T-helper 1 cell treated with Interleukin-12 subunit alpha and Interleukin-12 subunit beta and Interleukin-4 antibody, amounts not matched to agents 30 ng/mL and 1 ng/mL, for 36 hours (primary cell): Measurements from ENCODE around the gene CNOT10. TPM values are rescaled to one million over a fixed set of nuclear protein-coding genes. Genes with fewer than 3 reads are reported as not detected.
"Not testable (repeated sequence)": the region's sequence is repeated elsewhere in the genome, so short reads cannot be mapped to it uniquely, and the experiment has no call there.

Experiments used
- intact Hi-C: fragments of 100-400 bp; cut with micrococcal nuclease; formaldehyde crosslinking; loops from one replicate; pipeline ENCODE4 v1.15.1; 2024
- total RNA-seq: library from RNA; stranded (reverse); gene quantifications from 2 replicates; pipeline ENCODE4 v1.2.3, GENCODE V29; 2022

Gene CNOT10
- 49.0 and 50.5 TPM in 2 replicates for total RNA-seq

DNA sequence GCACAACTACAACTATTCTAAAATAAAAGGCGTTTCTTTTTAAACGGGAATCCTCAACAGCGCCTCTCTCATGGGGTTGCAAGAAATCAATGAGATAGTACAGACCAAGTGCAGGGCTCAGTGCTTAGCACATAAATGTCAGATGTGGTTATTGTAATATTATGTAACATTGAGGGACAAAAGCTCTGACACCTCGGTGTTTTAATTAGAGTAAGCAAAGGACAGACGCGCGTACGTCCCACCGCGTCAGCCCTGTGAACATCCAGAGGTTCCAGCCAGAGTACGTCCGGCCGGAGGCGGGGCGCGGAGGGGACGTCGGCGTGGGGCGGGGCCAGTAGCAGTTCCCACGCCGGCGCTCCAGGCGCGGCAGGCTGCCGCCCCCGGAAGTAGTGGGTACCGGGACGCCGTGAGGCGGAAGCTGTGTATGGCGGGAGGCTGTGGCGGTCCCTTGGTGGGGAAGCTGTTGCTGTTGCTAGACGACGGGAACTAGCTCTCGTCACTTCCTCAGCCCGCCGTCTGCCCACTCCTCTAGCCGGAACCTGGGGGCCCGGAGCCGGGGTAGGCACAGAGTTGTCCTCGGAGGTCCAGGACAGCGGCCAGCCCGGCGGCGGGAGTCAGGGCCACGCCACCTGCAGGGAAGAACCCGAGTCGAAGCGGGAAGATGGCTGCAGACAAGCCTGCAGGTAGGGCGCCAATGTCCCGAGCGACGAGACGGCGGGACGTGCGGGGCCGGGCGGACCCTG is at the start of gene CNOT10:
Gene CNOT10, plus strand, starts transcription at position 389 of the 743 bp plus-strand sequence. Its CDS starts 273 bp downstream, at position 662.
- intact Hi-C loops, result loop anchor here (1.0 to 10.0 kb wide), 22 partner anchors 22 to 1153 kb away; partner anchors contain the start of genes CLASP2, CMTM6, CMTM8 and CRTAP

DNA sequence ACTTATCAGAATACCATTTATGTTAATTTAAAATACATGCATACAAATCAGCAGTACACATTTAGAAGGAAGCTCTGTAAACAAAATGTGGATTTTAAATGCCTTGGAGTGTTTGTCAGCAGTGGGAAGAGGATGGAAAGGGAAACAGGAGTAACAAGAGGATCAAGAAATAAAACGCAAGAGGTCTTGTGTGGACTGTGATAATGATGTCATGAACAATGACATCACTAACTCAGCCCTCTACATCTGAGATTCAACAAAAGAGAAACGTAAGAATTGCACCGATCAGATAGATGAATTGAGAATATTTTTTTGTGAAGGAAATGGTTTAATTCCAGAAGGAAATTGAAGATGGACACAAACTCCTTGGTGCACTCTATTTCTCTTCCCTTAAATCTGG is 44.0 kb upstream of the CNOT10 start:
- intact Hi-C loops, result no loop called here

- intact Hi-C loops, result no loop called here
Observed at GRCh38 chr3:32641356-32641755, 43.6 kb upstream of the CNOT10 start.

- intact Hi-C loops, result no loop called here
Observed at GRCh38 chr3:32643354-32643753, 41.6 kb upstream of the CNOT10 start.

DNA sequence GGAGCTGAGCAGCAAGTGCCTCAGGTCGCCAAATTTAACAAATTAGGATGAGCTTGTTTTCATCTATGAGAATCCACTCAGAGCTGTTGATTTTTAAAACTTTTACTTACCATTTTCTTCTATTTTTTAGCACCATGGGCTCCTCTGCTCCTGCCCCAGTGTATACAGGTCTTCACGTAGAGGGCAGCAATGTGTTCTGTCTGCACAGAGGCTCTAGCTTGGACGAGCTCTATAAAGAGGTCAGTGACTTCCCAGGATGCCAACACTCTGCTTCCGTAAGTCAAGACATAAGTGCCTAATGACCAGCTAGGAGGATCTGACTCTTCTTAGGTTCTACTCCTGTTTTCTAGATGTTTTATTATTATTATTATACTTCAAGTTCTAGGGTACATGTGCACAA is 41.2 kb upstream of the CNOT10 start:
- intact Hi-C loops, result no loop called here

GRCh38 chr3:32644380-32644779 is 40.6 kb upstream of the CNOT10 start:
- intact Hi-C loops, result no loop called here

DNA sequence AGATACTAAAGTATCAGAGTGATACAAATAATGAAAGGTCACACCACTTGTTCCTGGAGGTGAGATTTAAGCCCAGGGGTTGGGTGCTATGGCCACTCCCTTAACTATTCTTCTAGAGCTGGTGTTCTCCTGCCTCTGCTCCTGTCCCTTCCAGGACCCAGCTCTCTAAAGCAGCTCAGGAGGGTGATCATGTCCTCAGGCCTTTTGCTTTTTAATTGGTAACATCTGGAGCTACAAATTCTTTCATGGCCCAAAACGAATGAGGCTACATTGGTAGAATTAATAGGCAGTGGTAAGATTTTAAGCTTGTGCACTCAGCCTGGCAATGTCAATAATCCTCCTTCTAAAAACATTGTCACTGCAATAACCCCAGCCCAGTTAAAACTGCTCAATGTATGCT is 38.2 kb upstream of the CNOT10 start:
- intact Hi-C loops, result no loop called here

DNA sequence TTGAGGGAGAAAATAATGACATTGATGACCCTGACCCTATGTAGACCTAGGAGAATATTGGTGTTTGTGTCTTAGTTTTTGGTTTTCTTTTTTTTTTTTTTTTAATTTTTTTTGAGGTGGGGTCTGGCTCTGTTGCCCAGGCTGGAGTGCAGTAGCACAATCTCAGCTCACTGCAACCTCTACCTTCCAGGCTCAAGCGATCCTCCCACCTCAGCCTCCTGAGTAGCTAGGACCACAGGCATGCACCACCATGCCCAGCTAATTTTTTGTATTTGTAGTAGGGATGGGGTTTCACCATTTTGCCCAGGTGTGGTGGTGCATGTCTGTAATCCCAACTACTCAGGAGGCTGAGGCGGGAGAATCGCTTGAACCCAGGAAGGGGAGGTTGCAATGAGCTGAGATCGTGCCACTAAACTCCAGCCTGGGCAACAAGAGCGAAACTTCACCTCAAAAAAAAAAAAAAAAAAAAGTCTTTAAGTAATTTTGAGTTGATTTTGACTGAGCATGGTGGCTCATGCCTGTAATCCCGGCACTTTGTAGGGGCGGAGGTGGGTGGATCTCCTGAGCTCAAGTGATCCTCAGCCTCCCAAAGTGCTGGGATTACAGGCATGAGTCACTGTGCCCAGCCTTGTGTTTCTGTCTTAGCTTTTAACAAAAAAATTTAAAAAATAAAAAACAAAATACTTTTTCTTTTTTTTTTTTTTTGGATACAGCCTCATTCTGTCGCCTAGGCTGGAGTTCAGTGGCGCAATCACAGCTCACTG is 32.5 kb upstream of the CNOT10 start:
- intact Hi-C loops, result not testable (repeated sequence)

DNA sequence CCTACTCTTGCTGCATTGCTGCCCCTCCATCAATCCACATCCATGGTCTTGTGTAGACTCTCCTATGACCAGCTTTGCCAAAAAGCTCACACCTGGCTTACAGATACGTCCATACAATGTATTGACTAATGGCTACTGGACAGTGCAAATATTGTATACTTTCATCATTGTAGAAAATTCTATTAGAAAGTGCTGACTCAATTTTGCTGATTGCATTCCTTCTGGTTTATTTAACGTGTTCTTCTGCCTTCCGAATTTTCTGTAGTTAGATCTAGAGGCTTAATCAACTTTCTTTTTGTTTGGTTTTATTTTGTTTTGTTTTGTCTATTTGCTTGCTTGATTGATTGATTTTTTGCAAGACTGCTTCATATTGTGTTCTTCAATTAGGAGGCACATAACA is 29.8 kb upstream of the CNOT10 start:
- intact Hi-C loops, result no loop called here

DNA sequence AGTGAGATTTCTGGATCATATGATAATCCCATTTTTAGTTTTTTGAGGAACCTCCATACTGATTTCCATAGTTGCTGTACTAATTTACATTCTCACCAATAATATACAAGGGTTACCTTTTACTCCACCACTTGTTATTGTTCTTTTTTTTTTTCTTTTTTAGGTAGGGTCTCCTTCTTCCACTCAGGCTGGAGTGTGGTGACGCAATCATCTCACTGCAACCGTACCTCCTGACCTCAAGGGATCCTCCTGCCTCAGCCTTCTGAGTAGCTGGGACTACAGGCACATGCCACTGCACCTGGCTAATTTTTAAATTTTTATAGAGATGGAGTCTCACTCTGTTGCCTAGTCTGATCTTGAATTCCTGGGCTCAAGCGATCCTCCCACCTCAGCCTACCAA is 24.4 kb upstream of the CNOT10 start:
- intact Hi-C loops, result loop anchor here (10.0 kb wide), 1 partner anchor 646 kb away; no protein-coding TSS in a partner anchor

DNA sequence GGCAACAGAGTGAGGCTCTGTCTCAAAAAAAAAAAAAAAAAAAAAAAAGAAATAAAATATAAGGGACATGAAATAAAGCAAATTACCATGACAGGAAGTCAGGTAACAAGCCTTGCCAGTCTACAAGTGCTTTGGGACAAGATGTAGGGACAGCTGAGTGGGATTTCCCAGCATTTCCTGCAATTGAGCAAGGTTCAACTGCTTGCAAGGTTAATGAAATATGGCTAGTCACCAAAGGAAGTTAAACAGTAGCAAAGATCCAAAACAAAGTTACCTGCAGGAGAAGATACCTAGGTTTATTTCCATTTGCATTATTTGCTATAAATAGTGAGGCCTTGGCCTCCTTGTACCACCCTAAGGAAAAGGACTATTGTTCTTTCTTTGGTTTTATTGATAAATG is 22.3 kb upstream of the CNOT10 start:
- intact Hi-C loops, result loop anchor here (10.0 kb wide), 1 partner anchor 648 kb away; no protein-coding TSS in a partner anchor

DNA sequence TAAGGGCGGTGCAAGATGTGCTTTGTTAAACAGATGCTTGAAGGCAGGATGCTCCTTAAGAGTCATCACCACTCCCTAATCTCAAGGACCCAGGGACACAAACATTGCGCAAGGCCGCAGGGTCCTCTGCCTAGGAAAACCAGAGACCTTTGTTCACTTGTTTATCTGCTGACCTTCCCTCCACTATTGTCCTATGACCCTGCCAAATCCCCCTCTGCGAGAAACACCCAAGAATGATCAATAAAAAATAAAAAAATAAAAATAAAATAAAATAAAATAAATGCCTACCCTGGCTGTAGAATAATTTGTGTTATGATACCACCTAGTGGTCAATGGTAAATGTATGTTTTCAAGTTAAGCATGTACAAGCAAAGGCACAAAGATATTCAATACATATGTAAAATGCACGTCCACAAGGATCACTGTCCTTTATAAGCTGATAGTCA is 20.3 kb upstream of the CNOT10 start:
- intact Hi-C loops, result loop anchor here (1.0 to 10.0 kb wide), 4 partner anchors 154 to 650 kb away; no protein-coding TSS in a partner anchor

DNA sequence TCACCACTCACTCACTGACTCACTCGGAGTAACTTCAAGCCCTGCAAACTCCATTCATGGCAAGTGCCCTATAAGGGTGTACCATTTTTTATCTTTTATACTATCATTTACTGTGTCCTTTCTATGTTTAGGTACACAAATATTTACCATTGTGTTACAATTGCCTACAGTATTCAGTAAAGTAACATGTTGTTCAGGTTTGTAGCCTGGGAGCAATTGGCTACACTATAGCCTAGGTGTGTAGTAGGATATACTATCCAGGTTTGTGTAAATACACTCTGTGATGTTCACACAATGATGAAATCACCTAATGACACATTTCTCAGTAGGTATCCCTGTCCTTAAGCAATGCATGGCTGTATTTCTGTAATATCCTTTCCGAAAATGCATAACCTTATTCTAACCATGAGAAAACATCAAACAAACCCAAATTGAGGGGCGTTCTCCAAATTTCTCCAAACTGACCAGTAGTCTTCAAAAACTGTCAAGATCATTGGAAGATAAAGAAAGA is 17.9 kb upstream of the CNOT10 start:
- intact Hi-C loops, result loop anchor here (10.0 kb wide), 1 partner anchor 652 kb away; no protein-coding TSS in a partner anchor

GRCh38 chr3:32669226-32669625 is 15.8 kb upstream of the CNOT10 start:
- intact Hi-C loops, result loop anchor here (10.0 kb wide), 1 partner anchor 654 kb away; no protein-coding TSS in a partner anchor

DNA sequence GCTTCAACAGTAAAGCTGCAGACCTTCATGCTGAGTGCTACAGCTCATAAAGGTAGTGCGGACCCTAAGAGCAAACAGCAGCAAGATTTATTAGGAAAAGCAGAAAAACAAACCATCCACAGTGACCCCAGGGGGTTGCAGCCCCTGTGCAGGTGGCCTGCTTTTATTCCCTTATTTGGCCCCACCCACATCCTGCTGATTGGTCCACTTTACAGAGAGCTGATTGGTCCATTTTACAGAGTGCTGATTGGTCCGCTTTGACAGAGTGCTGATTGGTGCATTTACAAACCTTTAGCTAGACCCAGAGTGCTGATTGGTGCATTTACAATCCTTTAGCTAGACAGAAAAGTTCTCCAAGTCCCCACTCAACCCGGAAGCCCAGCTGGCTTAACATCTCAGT is 11.3 kb upstream of the CNOT10 start:
- intact Hi-C loops, result not testable (repeated sequence)

- intact Hi-C loops, result no loop called here
Observed at GRCh38 chr3:32675164-32675563, 9.8 kb upstream of the CNOT10 start.

GRCh38 chr3:32675650-32676049 is 9.3 kb upstream of the CNOT10 start:
- intact Hi-C loops, result no loop called here

- intact Hi-C loops, result loop anchor here (10.0 kb wide), 1 partner anchor 383 kb away; no protein-coding TSS in a partner anchor
Observed at GRCh38 chr3:32681811-32682210, 3.2 kb upstream of the CNOT10 start.

GRCh38 chr3:32684029-32684799 is 774 bp upstream of the CNOT10 start:
- intact Hi-C loops, result loop anchor here (2.0 to 10.0 kb wide), 5 partner anchors 23 to 569 kb away; no protein-coding TSS in a partner anchor

GRCh38 chr3:32685543-32686185 is 676 bp downstream of the CNOT10 start:
- intact Hi-C loops, result loop anchor here (1.0 to 10.0 kb wide), 22 partner anchors 21 to 1153 kb away; partner anchors contain the start of genes CLASP2, CMTM6, CMTM8 and CRTAP
